ENCODE measurements around the gene HIGD1A. TPM values are rescaled to one million over a fixed set of nuclear protein-coding genes. Genes with fewer than 3 reads are reported as not detected.

Gene HIGD1A
- total and polyA plus RNA-seq, 12 donors = 179 to 399 (median 331) TPM

- intact Hi-C loops (cut with DNase I) = no loop called here
- Histone ChIP-seq H3K4me1 (peaks cover 0 to 63% (median 37%) of the 10 kb centered on the region in 9 donors), H3K27me3 (no peaks in the 10 kb centered on the region), H3K27ac (no peak overlapping the region), H3K9me3 (peaks cover 0 to 5% (median 0%) of the 10 kb centered on the region in 11 donors), H3K4me3 (no peak overlapping the region), H3K36me3 (peaks cover 0 to 9% (median 0%) of the 10 kb centered on the region in 9 donors)
- no peak for DNase-seq
- no peak for ATAC-seq
- 78 to 79% methylated on average over 7 of the region's 7 CpGs for WGBS, 2 donors
- no peak for TF ChIP-seq CTCF (IDR thresholded peaks at IDR 0.05)
Observed at GRCh38 chr3:42799376-42799775, 4.9 kb downstream of the HIGD1A start.

DNA sequence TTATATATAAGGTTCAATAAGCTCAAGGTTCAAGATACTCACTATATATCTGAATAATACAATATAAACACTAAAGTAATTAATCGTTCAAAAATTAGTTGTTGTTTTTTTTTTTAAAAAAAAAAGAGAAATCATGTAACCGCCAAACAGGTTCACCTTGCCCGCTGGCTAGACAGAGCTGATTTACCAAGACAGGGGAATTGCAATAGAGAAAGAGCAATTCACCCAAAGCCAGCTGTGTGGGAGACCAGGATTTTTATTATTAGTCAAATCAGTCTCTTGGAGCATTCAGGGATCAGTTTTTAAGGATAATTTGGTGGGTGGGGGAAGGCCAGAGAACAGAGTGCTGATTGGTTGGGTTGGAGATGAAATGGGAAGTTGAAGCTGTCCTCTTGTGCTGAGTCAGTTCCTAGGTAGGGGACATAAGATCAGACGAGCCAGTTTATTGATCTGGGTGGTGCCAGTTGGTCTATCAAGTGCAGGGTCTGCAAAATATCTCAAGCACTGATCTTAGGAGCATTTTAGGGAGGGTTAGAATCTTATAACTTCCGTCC lies 7.9 kb downstream of the HIGD1A start:
- no peak overlapping the region for H3K4me3 ChIP-seq
- H3K36me3 ChIP-seq = peaks cover 0 to 36% (median 15%) of the 10 kb centered on the region in 9 donors
- H3K27ac ChIP-seq = no peak overlapping the region
- intact Hi-C loops (cut with DNase I) = no loop called here
- no peak for DNase-seq
- peaks cover 0 to 42% (median 17%) of the 10 kb centered on the region in 9 donors for H3K4me1 ChIP-seq
- 93% methylated on average over 4 of the region's 5 CpGs for WGBS, 2 donors
- H3K27me3 ChIP-seq = no peaks in the 10 kb centered on the region
- ATAC-seq = no peak
- no peak for TF ChIP-seq CTCF (IDR thresholded peaks at IDR 0.05)
- peaks cover 0 to 5% (median 0%) of the 10 kb centered on the region in 11 donors for H3K9me3 ChIP-seq

- Histone ChIP-seq H3K4me1 (peaks cover 0 to 36% (median 11%) of the 10 kb centered on the region in 9 donors), H3K4me3 (no peak overlapping the region), H3K9me3 (peaks cover 0 to 5% (median 0%) of the 10 kb centered on the region in 11 donors), H3K36me3 (peaks cover 0 to 44% (median 15%) of the 10 kb centered on the region in 9 donors), H3K27ac (no peak overlapping the region), H3K27me3 (no peaks in the 10 kb centered on the region)
- no peak for TF ChIP-seq CTCF (IDR thresholded peaks at IDR 0.05)
- intact Hi-C loops (cut with DNase I) = no loop called here
- ATAC-seq = no peak
- DNase-seq = no peak
- whole genome bisulfite sequencing, 2 donors = 76 to 80% methylated on average over 2 of the region's 2 CpGs
Observed at GRCh38 chr3:42795621-42796181, 8.6 kb downstream of the HIGD1A start.

GRCh38 chr3:42790714-42791229 lies 13.5 kb downstream of the HIGD1A start:
- Histone ChIP-seq H3K4me1 (peaks cover 0 to 27% (median 6%) of the 10 kb centered on the region in 9 donors), H3K27ac (no peak overlapping the region), H3K4me3 (no peak overlapping the region), H3K9me3 (no peaks in the 10 kb centered on the region), H3K27me3 (no peaks in the 10 kb centered on the region), H3K36me3 (peaks cover 0 to 74% (median 15%) of the 10 kb centered on the region in 9 donors)
- no peak for TF ChIP-seq CTCF (IDR thresholded peaks at IDR 0.05)
- 70% methylated on average over 6 of the region's 6 CpGs for WGBS, 2 donors
- intact Hi-C loops (cut with DNase I) = no loop called here
- no peak for DNase-seq
- no peak for ATAC-seq
